ENCODE data around the gene SMAP2. TPM values are rescaled to one million over a fixed set of nuclear protein-coding genes. Genes with fewer than 3 reads are reported as not detected.

SMAP2 gene
- total and polyA plus RNA-seq, 2 donors (not counting 3 experiments of a cell fraction or from before 2014, with no cell fraction given), result 8.0 to 11.1 TPM

DNA sequence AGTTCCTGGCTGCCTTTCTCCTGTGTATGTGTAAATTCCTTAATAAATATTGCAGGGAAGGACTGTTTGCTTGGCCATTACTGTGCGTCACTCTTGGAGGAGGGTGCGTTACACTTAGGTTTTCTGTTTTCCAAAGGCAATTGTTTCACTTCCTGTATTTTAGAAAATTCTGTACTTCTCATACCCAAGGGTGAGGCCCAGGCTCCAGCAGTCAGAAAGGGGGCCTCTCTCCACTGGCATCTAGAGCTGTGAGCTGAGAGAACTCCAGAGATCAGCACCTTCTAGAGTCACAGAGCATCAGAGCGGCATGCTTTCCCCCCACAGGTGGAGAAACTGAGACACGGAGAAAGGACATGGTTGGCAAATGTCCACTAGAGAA, 49.7 kb downstream of the SMAP2 start:
- Histone ChIP-seq H3K4me1 (ENCODE audit: control insufficient read depth, extremely low read depth, insufficient read depth, low read length) (no peaks in the 10 kb centered on the region), H3K9ac (replicated peaks; ENCODE audit: extremely low read depth, insufficient read depth, low read length) (no peak overlapping the region), H3K36me3 (ENCODE audit: control insufficient read depth in 2 of 2, extremely low read depth in 1 of 2, insufficient read depth in 2 of 2, low read length in 2 of 2) (no peaks in the 10 kb centered on the region), H3K27me3 (ENCODE audit: control insufficient read depth in 2 of 2, insufficient read depth in 2 of 2, low read length in 2 of 2) (no peaks in the 10 kb centered on the region), H3K4me3 (replicated peaks in 1 of 3; ENCODE audit: insufficient read depth in 1 of 3, low read depth in 1 of 3, low read length in 3 of 3) (no peak overlapping the region), H2AFZ (ENCODE audit: low read depth, low read length) (no peak overlapping the region), H3K9me3 (replicated peaks; ENCODE audit: control insufficient read depth, insufficient read depth, low read length) (no peaks in the 10 kb centered on the region), H3K4me2 (ENCODE audit: insufficient read depth, low read length) (no peak overlapping the region), H3K79me2 (ENCODE audit: control insufficient read depth, insufficient read depth, low read length) (no peaks in the 10 kb centered on the region), H3K27ac (ENCODE audit: insufficient read depth, low read depth, low read length) (no peak overlapping the region), H4K20me1 (replicated peaks; ENCODE audit: control insufficient read depth, extremely low read depth, insufficient read depth, low read length) (no peaks in the 10 kb centered on the region), H3K9me1 (replicated peaks; ENCODE audit: control insufficient read depth, extremely low read depth, insufficient read depth, low read length) (no peaks in the 10 kb centered on the region)
- FAIRE-seq (no peak), DNase-seq (ENCODE audit: low read depth, low spot score) (no peak)
- BruUV-seq (replicated peaks), result no TSS peak
- POLR2A ChIA-PET, result no interaction called here
- CTCF ChIA-PET, result interaction anchor here (1.5 to 4.8 kb wide), 2 partner anchors 15 to 279 kb away, joined by 5 to 34 read pairs; no protein-coding TSS in a partner anchor
- intact Hi-C loops (cut with micrococcal nuclease), result no loop called here
- TF ChIP-seq, protein P1, sequence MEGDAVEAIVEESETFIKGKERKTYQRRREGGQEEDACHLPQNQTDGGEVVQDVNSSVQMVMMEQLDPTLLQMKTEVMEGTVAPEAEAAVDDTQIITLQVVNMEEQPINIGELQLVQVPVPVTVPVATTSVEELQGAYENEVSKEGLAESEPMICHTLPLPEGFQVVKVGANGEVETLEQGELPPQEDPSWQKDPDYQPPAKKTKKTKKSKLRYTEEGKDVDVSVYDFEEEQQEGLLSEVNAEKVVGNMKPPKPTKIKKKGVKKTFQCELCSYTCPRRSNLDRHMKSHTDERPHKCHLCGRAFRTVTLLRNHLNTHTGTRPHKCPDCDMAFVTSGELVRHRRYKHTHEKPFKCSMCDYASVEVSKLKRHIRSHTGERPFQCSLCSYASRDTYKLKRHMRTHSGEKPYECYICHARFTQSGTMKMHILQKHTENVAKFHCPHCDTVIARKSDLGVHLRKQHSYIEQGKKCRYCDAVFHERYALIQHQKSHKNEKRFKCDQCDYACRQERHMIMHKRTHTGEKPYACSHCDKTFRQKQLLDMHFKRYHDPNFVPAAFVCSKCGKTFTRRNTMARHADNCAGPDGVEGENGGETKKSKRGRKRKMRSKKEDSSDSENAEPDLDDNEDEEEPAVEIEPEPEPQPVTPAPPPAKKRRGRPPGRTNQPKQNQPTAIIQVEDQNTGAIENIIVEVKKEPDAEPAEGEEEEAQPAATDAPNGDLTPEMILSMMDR (IDR thresholded peaks at IDR 0.05; ENCODE audit: extremely low read depth in 1 of 2, insufficient read depth in 1 of 2, low read depth in 1 of 2, low read length in 2 of 2), result no peak
- TF ChIP-seq EZH2 (IDR thresholded peaks at IDR 0.05; ENCODE audit: borderline replicate concordance, low read depth, low read length, severe bottlenecking) (no peak), FOS (IDR thresholded peaks at IDR 0.05; ENCODE audit: borderline replicate concordance, insufficient read depth, low read length) (no peak), POLR2A (IDR thresholded peaks at IDR 0.05; ENCODE audit: low read depth, low read length) (no peak), MYC (IDR thresholded peaks at IDR 0.05; ENCODE audit: low read depth, low read length) (no peak), JUN (IDR thresholded peaks at IDR 0.05; ENCODE audit: borderline replicate concordance, insufficient read depth, insufficient read length, low read depth) (no peak), MAX (IDR thresholded peaks at IDR 0.05; ENCODE audit: insufficient read depth, insufficient read length) (no peak), POLR2AphosphoS5 (IDR thresholded peaks at IDR 0.05; ENCODE audit: insufficient read depth, low read depth, low read length) (no peak), GATA2 (IDR thresholded peaks at IDR 0.05; ENCODE audit: insufficient read depth, insufficient read length, low read depth, low read length) (no peak)
- dilution Hi-C loops (cut with MboI; ENCODE audit: extremely low pct_ligation_motif_present, low sequenced_read_pairs), result no loop called here
